Endothelial cell of umbilical vein (primary cell): ENCODE data around the gene EDC4.

Experiments used
- CTCF ChIP-seq, 2 donors: IDR thresholded peaks; 1 replicate in 1 of 2; 2 replicates in 1 of 2; pipeline ENCODE4 v1.5.1; 2011; ENCODE audit warnings: low read length in 2 of 2, mild to moderate bottlenecking in 2 of 2, moderate library complexity in 2 of 2, control low read depth in 1 of 2, inconsistent platforms in 1 of 2, low read depth in 1 of 2; ENCODE audit not compliant: insufficient read depth in 1 of 2; ENCODE audit errors: extremely low read depth in 1 of 2
- MAX ChIP-seq: IDR thresholded peaks from 2 replicates; pipeline ENCODE4 v1.6.1; 2011; ENCODE audit not compliant: insufficient read depth, insufficient read length
- POLR2A ChIP-seq: IDR thresholded peaks from 2 replicates; pipeline ENCODE4 v1.6.1; 2012; ENCODE audit warnings: low read depth, mild to moderate bottlenecking, control low read depth, low read length

- no peak for TF ChIP-seq CTCF (IDR thresholded peaks at IDR 0.05; ENCODE audit: extremely low read depth in 1 of 2, insufficient read depth in 1 of 2, low read depth in 1 of 2, low read length in 2 of 2)
- no peak for TF ChIP-seq POLR2A
- no peak for TF ChIP-seq MAX
These were observed 12.1 kb upstream of the EDC4 start for GRCh38 chr16:67860589-67861398.
